GM06990 (cell line): ENCODE data around the gene SUV39H1.
A peak's percentile ranks its signal among the peaks of the same experiment; 100 is the strongest.
"Not testable (repeated sequence)": the region's sequence is repeated elsewhere in the genome, so short reads cannot be mapped to it uniquely, and the experiment has no call there.

Experiments used
- DNase-seq: peaks from one replicate; pipeline ENCODE4 v3.0.0-alpha.2; 2011; ENCODE audit not compliant: insufficient read length; ENCODE audit errors: extremely low read depth
- H3K27me3 ChIP-seq: replicated peaks from 2 replicates; pipeline ENCODE4 v1.6.0; 2011; ENCODE audit warnings: low read length; ENCODE audit not compliant: control insufficient read depth, insufficient read depth
- H3K36me3 ChIP-seq: 2 replicates; pipeline ENCODE4 v1.5.1; 2011; ENCODE audit warnings: low read length; ENCODE audit not compliant: control insufficient read depth, insufficient read depth
- H3K4me3 ChIP-seq: replicated peaks from 2 replicates; pipeline ENCODE4 v1.5.1; 2011; ENCODE audit warnings: low read depth, mild to moderate bottlenecking, control low read depth, low read length
- TF ChIP-seq, protein P1 (sequence below): IDR thresholded peaks from 2 replicates; pipeline ENCODE4 v1.5.1; 2011; ENCODE audit warnings: low read length, control low read depth, mild to moderate bottlenecking, inconsistent platforms; ENCODE audit not compliant: insufficient read depth, poor library complexity, severe bottlenecking

Gene SUV39H1, protein sequence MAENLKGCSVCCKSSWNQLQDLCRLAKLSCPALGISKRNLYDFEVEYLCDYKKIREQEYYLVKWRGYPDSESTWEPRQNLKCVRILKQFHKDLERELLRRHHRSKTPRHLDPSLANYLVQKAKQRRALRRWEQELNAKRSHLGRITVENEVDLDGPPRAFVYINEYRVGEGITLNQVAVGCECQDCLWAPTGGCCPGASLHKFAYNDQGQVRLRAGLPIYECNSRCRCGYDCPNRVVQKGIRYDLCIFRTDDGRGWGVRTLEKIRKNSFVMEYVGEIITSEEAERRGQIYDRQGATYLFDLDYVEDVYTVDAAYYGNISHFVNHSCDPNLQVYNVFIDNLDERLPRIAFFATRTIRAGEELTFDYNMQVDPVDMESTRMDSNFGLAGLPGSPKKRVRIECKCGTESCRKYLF

DNA sequence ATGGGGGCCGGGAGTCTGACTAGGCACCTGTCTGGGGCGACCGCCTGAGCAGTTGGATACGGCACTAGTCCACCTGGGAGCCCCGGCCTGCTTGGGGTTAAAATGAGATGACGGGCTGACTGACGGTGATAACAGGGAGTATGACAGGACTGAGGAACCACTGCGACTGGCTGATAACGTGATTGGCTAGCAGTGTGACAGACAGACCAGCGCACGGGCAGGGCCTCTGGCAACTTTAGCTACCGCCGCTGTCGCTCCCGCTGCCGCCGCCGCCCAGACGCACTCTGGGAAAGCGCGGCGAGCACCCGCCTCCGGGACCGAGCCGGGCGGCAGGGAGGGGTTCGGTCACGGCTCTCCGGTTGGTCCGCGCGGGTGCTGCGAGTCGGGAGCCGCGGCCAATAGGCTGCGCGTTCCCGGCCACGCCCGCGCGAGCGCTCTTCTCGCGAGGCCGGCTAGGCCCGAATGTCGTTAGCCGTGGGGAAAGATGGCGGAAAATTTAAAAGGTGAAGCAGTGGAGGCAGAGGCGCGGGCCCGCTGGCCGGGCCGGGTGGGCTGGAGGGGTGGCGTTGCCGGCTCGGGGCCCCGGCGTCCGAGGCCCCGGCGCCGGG is at the start of gene SUV39H1:
SUV39H1 (plus strand) TSS at position 434 of the 608 bp plus-strand sequence; CDS start at position 485, 51 bp downstream.
- TF ChIP-seq, protein P1, sequence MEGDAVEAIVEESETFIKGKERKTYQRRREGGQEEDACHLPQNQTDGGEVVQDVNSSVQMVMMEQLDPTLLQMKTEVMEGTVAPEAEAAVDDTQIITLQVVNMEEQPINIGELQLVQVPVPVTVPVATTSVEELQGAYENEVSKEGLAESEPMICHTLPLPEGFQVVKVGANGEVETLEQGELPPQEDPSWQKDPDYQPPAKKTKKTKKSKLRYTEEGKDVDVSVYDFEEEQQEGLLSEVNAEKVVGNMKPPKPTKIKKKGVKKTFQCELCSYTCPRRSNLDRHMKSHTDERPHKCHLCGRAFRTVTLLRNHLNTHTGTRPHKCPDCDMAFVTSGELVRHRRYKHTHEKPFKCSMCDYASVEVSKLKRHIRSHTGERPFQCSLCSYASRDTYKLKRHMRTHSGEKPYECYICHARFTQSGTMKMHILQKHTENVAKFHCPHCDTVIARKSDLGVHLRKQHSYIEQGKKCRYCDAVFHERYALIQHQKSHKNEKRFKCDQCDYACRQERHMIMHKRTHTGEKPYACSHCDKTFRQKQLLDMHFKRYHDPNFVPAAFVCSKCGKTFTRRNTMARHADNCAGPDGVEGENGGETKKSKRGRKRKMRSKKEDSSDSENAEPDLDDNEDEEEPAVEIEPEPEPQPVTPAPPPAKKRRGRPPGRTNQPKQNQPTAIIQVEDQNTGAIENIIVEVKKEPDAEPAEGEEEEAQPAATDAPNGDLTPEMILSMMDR = no peak
- Histone ChIP-seq H3K4me3 (peak within 1 kb of the TSS; percentile 70), H3K27me3 (no peaks in the 10 kb centered on the region)

DNA sequence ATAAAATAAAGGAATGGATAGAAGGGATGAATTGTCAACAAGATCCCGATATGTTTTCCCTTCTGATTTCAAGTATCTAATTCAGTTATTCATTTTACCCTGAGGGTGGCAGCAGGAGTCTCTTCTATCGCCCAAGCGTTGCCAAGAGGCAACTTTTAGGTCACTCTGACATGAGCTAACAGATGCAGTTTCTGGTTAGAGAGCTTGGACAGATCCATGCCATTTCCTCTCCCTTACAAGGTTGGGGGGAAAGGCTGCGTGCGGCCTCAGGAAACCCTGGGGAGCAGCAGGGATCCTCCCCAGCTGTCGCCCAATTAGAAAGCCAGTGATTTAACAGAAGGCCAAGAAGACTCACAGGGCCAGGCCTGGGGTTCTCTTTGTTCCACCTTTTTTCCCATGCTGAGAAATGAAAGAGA is 48.2 kb upstream of the SUV39H1 start:
- Histone ChIP-seq H3K27me3 (no peaks in the 10 kb centered on the region), H3K4me3 (no peak overlapping the region), H3K36me3 (no peaks in the 10 kb centered on the region)
- TF ChIP-seq, protein P1 = peak; percentile 14
- DNase-seq = no peak

More for the DNA sequence above, at the start of gene SUV39H1:
- peak; percentile 95 for DNase-seq
- no peaks in the 10 kb centered on the region; the same call in 1 of the 2 replicates for H3K36me3 ChIP-seq

DNA sequence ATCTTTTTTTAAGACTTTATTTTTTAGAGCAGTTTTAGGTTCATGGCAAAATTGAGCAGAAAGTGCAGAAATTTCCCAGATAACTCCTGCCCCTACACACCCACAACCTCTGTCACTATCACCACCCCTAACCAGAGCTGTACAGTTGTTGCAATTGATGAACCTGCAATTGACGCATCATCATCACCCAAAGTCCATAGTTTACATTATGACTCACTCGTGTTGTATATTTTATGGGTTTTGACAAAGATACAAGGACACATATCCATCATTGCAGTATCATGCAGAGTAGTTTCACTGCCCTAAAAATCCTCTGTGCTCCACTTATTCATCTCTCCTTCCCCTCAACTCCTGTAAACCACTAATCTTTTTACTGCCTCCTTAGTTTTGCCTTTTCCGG is 47.4 kb upstream of the SUV39H1 start:
- no peak overlapping the region for H3K4me3 ChIP-seq
- TF ChIP-seq, protein P1 = no peak
- H3K27me3 ChIP-seq = no peaks in the 10 kb centered on the region
- no peak for DNase-seq
- H3K36me3 ChIP-seq = no peaks in the 10 kb centered on the region

DNA sequence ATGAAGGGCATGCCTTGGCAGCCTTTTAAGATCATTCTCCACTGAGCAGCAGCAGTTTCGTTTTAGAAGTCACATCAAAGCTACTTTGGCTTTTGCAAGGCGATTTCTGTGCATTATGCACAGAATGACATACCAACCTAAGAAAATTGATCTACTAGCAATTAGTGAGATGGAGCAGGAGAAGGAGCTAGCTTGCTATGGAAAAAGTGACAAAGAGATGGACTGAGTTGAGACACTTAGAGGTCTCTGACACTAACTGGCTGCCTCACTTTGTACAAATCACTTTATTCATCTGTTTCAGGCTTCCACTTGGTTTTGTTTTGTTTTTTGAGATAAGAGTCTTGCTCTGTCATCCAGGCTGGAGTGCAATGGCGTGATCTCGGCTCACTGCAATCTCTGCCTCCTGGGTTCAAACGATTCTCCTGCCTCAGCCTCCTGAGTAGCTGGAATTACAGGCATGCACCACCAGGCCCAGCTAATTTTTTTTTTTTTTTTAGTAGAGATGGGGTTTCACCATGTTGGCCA is 44.4 kb upstream of the SUV39H1 start:
- H3K36me3 ChIP-seq, DNase-seq, H3K4me3 ChIP-seq, H3K27me3 ChIP-seq: not testable (repeated sequence)

DNA sequence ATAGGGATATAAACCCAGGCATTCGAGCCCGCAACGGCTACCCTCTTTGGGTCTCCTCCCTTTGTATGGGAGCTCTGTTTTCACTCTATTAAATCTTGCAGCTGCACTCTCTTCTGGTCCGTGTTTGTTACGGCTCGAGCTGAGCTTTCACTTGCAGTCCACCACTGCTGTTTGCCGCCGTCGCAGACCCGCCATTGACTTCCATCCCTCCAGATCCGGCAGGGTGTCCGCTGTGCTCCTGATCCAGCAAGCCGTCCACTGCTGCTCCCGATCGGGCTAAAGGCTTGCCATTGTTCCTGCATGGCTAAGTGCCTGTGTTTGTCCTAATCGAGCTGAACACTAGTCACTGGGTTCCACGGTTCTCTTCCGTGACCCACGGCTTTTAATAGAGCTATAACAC is 41.8 kb upstream of the SUV39H1 start:
- DNase-seq, H3K27me3 ChIP-seq, H3K4me3 ChIP-seq, H3K36me3 ChIP-seq: not testable (repeated sequence)

DNA sequence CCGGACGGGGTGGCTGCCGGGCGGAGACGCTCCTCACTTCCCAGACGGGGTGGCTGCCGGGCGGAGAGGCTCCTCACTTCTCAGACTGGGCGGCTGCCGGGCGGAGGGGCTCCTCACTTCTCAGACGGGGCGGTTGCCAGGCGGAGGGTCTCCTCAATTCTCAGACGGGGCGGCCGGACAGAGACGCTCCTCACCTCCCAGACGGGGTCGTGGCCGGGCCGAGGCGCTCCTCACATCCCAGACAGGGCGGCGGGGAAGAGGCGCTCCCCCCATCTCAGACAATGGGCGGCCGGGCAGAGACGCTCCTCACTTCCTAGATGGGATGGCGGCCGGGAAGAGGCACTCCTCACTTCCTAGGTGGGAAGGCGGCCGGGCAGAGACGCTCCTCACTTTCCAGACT is 36.8 kb upstream of the SUV39H1 start:
- not testable (repeated sequence) for H3K27me3 ChIP-seq, DNase-seq, H3K36me3 ChIP-seq, H3K4me3 ChIP-seq

DNA sequence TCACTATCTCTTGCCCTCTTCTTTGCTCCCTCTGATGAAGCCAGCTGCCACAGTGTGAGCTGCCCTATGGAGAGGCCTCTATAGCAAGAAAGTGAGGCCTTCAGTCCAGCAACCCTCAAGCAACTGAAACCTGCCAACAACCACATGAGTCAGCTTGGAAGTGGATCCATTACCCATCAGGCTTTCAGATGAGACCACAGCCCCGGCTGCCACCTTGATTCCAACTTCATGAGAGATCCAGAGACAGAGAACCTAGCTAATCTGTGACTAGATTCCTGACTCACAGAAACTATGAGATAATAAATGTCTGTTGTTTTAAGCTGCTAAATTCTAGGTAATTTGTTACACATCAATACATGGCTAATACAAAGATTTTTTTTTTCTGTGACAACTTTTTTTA is 33.3 kb upstream of the SUV39H1 start:
- no peak for DNase-seq
- Histone ChIP-seq H3K27me3 (no peaks in the 10 kb centered on the region), H3K4me3 (no peak overlapping the region), H3K36me3 (no peaks in the 10 kb centered on the region)
- TF ChIP-seq, protein P1 = no peak
